T-helper 2 cell (primary cell): ENCODE results near the gene TLL1.

Experiments used
- DNase-seq, 5 experiments: peaks; one replicate each; pipeline versions ENCODE4 v3.0.0 to v3.0.0-alpha.2; 2012 to 2022

The TLL1 gene

GRCh38 chr4:165905405-165906027, 32.5 kb downstream of the TLL1 start:
- peak in 1 of 5 experiments; percentile 44 for DNase-seq

GRCh38 chr4:165906272-165906671, 33.2 kb downstream of the TLL1 start:
- DNase-seq: no peak

GRCh38 chr4:165909947-165910346, 36.9 kb downstream of the TLL1 start:
- DNase-seq: no peak

GRCh38 chr4:165915215-165915614, 42.2 kb downstream of the TLL1 start:
- no peak for DNase-seq

GRCh38 chr4:165921546-165921945, 48.5 kb downstream of the TLL1 start:
- no peak for DNase-seq

GRCh38 chr4:165922747-165923146, 49.7 kb downstream of the TLL1 start:
- no peak for DNase-seq

- no peak for DNase-seq
These were observed 53.3 kb downstream of the TLL1 start for GRCh38 chr4:165926307-165926706.

GRCh38 chr4:165927366-165927765, 54.3 kb downstream of the TLL1 start:
- DNase-seq: no peak

- peak in 1 of 5 experiments; percentile 3 for DNase-seq
These were observed 54.8 kb downstream of the TLL1 start for GRCh38 chr4:165927815-165928214.

- no peak for DNase-seq
These were observed 55.6 kb downstream of the TLL1 start for GRCh38 chr4:165928601-165929000.

GRCh38 chr4:165929662-165930061, 56.6 kb downstream of the TLL1 start:
- DNase-seq: no peak

GRCh38 chr4:165931741-165932140, 58.7 kb downstream of the TLL1 start:
- DNase-seq: no peak

GRCh38 chr4:165944900-165945299, 71.9 kb downstream of the TLL1 start:
- DNase-seq: no peak

- no peak for DNase-seq
These were observed 73.0 kb downstream of the TLL1 start for GRCh38 chr4:165945991-165946390.

- DNase-seq: no peak
These were observed 74.0 kb downstream of the TLL1 start for GRCh38 chr4:165947019-165947418.

GRCh38 chr4:165953181-165953580, 80.1 kb downstream of the TLL1 start:
- DNase-seq: no peak

GRCh38 chr4:165963621-165964020, 90.6 kb downstream of the TLL1 start:
- DNase-seq: no peak

- no peak for DNase-seq
These were observed 91.6 kb downstream of the TLL1 start for GRCh38 chr4:165964591-165964990.

GRCh38 chr4:165965503-165965902, 92.5 kb downstream of the TLL1 start:
- no peak for DNase-seq

- DNase-seq: no peak
These were observed 93.8 kb downstream of the TLL1 start for GRCh38 chr4:165966833-165967232.

- no peak for DNase-seq
These were observed 94.4 kb downstream of the TLL1 start for GRCh38 chr4:165967486-165967885.

GRCh38 chr4:165970703-165971420, 97.8 kb downstream of the TLL1 start:
- DNase-seq: no peak

- DNase-seq: no peak
These were observed 98.4 kb downstream of the TLL1 start for GRCh38 chr4:165971446-165971845.

- DNase-seq: no peak
These were observed 98.9 kb downstream of the TLL1 start for GRCh38 chr4:165971933-165972332.

- no peak for DNase-seq
These were observed 99.7 kb downstream of the TLL1 start for GRCh38 chr4:165972747-165973146.
